DOHH2 (cell line): ENCODE results near the gene DMAC2.

ENCODE experiments used
- H3F3A ChIP-seq: fragments of 200-600 bp; sonication (generic), shearing (Covaris generic); 2 replicates; pipeline ENCODE4 v1.6.0; 2016; ENCODE audit warnings: antibody characterized with exemption, mild to moderate bottlenecking; ENCODE audit not compliant: control insufficient read depth, insufficient read depth
- H3K27ac ChIP-seq: fragments of 200-600 bp; sonication (generic); 2 replicates; pipeline ENCODE4 v1.5.1; 2014; ENCODE audit warnings: low read depth, mild to moderate bottlenecking, low read length, moderate library complexity
- H3K27me3 ChIP-seq: fragments of 200-600 bp; sonication (generic); 2 replicates; pipeline ENCODE4 v1.6.1; 2014; ENCODE audit warnings: mild to moderate bottlenecking, low read length, mixed read lengths; ENCODE audit not compliant: control insufficient read depth
- H3K36me3 ChIP-seq: fragments of 200-600 bp; sonication (generic); 2 replicates; pipeline ENCODE4 v1.6.1; 2014; ENCODE audit warnings: mild to moderate bottlenecking, low read length, moderate library complexity, mixed read lengths; ENCODE audit not compliant: control insufficient read depth
- H3K4me1 ChIP-seq: fragments of 200-600 bp; sonication (generic); 2 replicates; pipeline ENCODE4 v1.6.1; 2014; ENCODE audit warnings: mild to moderate bottlenecking, low read length, mixed read lengths; ENCODE audit not compliant: control insufficient read depth
- H3K4me2 ChIP-seq: fragments of 200-600 bp; sonication (generic); 2 replicates; pipeline ENCODE4 v1.6.0; 2014; ENCODE audit warnings: mild to moderate bottlenecking, low read length, moderate library complexity
- H3K4me3 ChIP-seq: fragments of 200-600 bp; sonication (generic); 2 replicates; pipeline ENCODE4 v1.5.1; 2014; ENCODE audit warnings: mild to moderate bottlenecking, low read length, mixed read lengths
- H3K79me2 ChIP-seq: fragments of 200-600 bp; sonication (generic); 2 replicates; pipeline ENCODE4 v1.6.1; 2014; ENCODE audit warnings: mild to moderate bottlenecking, low read length, mixed read lengths; ENCODE audit not compliant: control insufficient read depth
- H3K9me2 ChIP-seq: fragments of 200-600 bp; sonication (generic); replicated peaks from 2 replicates; pipeline ENCODE4 v1.6.1; 2014; ENCODE audit warnings: mild to moderate bottlenecking, low read length, mixed read lengths; ENCODE audit not compliant: control insufficient read depth
- H3K9me3 ChIP-seq: fragments of 200-600 bp; sonication (generic); 2 replicates; pipeline ENCODE4 v1.6.1; 2014; ENCODE audit warnings: antibody characterized with exemption, low read length, mixed read lengths; ENCODE audit not compliant: control insufficient read depth, insufficient read depth
- H4K20me1 ChIP-seq: fragments of 200-600 bp; sonication (generic); 2 replicates; pipeline ENCODE4 v1.6.0; 2014; ENCODE audit warnings: low read depth, mild to moderate bottlenecking, antibody characterized with exemption, low read length, moderate library complexity; ENCODE audit not compliant: control insufficient read depth, insufficient read depth
- CTCF ChIP-seq: fragments of 200-600 bp; sonication (generic); IDR thresholded peaks from one replicate; pipeline ENCODE4 v1.5.1; 2014; ENCODE audit warnings: antibody characterized with exemption, mild to moderate bottlenecking, low read depth, low read length; ENCODE audit not compliant: poor library complexity, severe bottlenecking
- EZH2phosphoT487 ChIP-seq: fragments of 200-600 bp; sonication (generic); IDR thresholded peaks from 2 replicates; pipeline ENCODE4 v1.6.1; 2017; ENCODE audit warnings: borderline replicate concordance, mild to moderate bottlenecking, antibody characterized with exemption, low read length, moderate library complexity, mixed read lengths

DMAC2 gene

GRCh38 chr19:41408256-41408655 is 31.5 kb downstream of the DMAC2 start:
- H4K20me1 ChIP-seq = no peaks in the 10 kb centered on the region
- H3K36me3 ChIP-seq = no peaks in the 10 kb centered on the region
- no peaks in the 10 kb centered on the region; the same call in 1 of the 2 replicates for H3K79me2 ChIP-seq
- H3K9me3 ChIP-seq = no peaks in the 10 kb centered on the region
- no peak overlapping the region for H3K27ac ChIP-seq
- H3K27me3 ChIP-seq = no peaks in the 10 kb centered on the region
- H3K4me3 ChIP-seq = no peak overlapping the region
- H3K9me2 ChIP-seq = no peaks in the 10 kb centered on the region
- H3K4me2 ChIP-seq = no peak overlapping the region
- TF ChIP-seq CTCF (peak; percentile 19), EZH2phosphoT487 (no peak)
- no peaks in the 10 kb centered on the region for H3F3A ChIP-seq
- peaks cover 8% of the 10 kb centered on the region for H3K4me1 ChIP-seq

- H3K4me1 ChIP-seq = peaks cover 8% of the 10 kb centered on the region
- no peaks in the 10 kb centered on the region; the same call in 1 of the 2 replicates for H3K79me2 ChIP-seq
- no peak overlapping the region for H3K4me2 ChIP-seq
- no peak overlapping the region for H3K27ac ChIP-seq
- H3K36me3 ChIP-seq = no peaks in the 10 kb centered on the region
- TF ChIP-seq EZH2phosphoT487 = no peak
- no peak for TF ChIP-seq CTCF
- H3K27me3 ChIP-seq = no peaks in the 10 kb centered on the region
- no peaks in the 10 kb centered on the region for H4K20me1 ChIP-seq
- H3F3A ChIP-seq = no peaks in the 10 kb centered on the region
- no peak overlapping the region for H3K4me3 ChIP-seq
- H3K9me2 ChIP-seq = no peaks in the 10 kb centered on the region
- no peaks in the 10 kb centered on the region for H3K9me3 ChIP-seq
These were observed 32.4 kb downstream of the DMAC2 start for GRCh38 chr19:41407271-41407670.

GRCh38 chr19:41405776-41406175 is 33.9 kb downstream of the DMAC2 start:
- Histone ChIP-seq H3K9me2 (no peaks in the 10 kb centered on the region), H3K4me1 (peaks cover 8% of the 10 kb centered on the region), H3K27me3 (no peaks in the 10 kb centered on the region), H3K36me3 (no peaks in the 10 kb centered on the region), H3K4me2 (no peak overlapping the region), H3F3A (no peaks in the 10 kb centered on the region), H3K9me3 (no peaks in the 10 kb centered on the region), H3K79me2 (no peaks in the 10 kb centered on the region; the same call in 1 of the 2 replicates), H4K20me1 (no peaks in the 10 kb centered on the region), H3K27ac (no peak overlapping the region), H3K4me3 (no peak overlapping the region)
- no peak for TF ChIP-seq EZH2phosphoT487
- no peak for TF ChIP-seq CTCF
